Epithelial cell of proximal tubule (primary cell): ENCODE data around the gene KRT222. TPM values are rescaled to one million over a fixed set of nuclear protein-coding genes. Genes with fewer than 3 reads are reported as not detected.

Experiments
- DNase-seq: peaks from one replicate; pipeline ENCODE4 v3.0.0-alpha.2; 2011; ENCODE audit warnings: low read depth
- H3K4me3 ChIP-seq: 2 replicates; pipeline ENCODE4 v1.5.1; 2011; ENCODE audit warnings: low read depth, mild to moderate bottlenecking, low read length
- total RNA-seq: library from RNA; depleted of rRNA; stranded (reverse); fragments of >200 nt; gene quantifications from 2 replicates; pipeline ENCODE4 v1.2.3, GENCODE V29; 2015
- TF ChIP-seq, protein P1 (sequence below): conservative IDR thresholded peaks from 2 replicates; pipeline ENCODE4 v1.5.1; 2012; ENCODE audit warnings: low read depth, mild to moderate bottlenecking, low read length

The KRT222 gene
- total RNA-seq, 1 donor from 2014 or later = not detected

DNA sequence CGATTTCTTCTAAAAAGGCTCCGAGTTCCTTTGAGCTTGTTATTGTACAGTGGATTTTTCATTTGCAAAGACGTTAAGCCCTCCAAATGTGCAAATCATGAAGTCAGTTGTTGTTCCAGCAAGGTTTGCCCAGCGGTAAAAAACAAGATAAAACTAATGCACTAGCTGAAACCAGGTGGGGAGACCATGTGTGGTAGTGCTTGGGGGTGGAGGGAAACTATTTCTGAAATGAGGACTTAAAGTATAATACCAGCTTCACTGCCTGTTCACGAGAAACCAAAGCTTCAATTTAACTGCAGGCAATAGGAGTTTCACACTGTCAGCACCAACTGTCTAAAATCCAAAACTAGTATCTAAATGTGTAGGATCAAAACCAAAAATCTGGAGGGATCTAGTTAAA, 39.7 kb downstream of the KRT222 start:
- DNase-seq = no peak
- TF ChIP-seq, protein P1, sequence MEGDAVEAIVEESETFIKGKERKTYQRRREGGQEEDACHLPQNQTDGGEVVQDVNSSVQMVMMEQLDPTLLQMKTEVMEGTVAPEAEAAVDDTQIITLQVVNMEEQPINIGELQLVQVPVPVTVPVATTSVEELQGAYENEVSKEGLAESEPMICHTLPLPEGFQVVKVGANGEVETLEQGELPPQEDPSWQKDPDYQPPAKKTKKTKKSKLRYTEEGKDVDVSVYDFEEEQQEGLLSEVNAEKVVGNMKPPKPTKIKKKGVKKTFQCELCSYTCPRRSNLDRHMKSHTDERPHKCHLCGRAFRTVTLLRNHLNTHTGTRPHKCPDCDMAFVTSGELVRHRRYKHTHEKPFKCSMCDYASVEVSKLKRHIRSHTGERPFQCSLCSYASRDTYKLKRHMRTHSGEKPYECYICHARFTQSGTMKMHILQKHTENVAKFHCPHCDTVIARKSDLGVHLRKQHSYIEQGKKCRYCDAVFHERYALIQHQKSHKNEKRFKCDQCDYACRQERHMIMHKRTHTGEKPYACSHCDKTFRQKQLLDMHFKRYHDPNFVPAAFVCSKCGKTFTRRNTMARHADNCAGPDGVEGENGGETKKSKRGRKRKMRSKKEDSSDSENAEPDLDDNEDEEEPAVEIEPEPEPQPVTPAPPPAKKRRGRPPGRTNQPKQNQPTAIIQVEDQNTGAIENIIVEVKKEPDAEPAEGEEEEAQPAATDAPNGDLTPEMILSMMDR = no peak
- H3K4me3 ChIP-seq = no peak overlapping the region

DNA sequence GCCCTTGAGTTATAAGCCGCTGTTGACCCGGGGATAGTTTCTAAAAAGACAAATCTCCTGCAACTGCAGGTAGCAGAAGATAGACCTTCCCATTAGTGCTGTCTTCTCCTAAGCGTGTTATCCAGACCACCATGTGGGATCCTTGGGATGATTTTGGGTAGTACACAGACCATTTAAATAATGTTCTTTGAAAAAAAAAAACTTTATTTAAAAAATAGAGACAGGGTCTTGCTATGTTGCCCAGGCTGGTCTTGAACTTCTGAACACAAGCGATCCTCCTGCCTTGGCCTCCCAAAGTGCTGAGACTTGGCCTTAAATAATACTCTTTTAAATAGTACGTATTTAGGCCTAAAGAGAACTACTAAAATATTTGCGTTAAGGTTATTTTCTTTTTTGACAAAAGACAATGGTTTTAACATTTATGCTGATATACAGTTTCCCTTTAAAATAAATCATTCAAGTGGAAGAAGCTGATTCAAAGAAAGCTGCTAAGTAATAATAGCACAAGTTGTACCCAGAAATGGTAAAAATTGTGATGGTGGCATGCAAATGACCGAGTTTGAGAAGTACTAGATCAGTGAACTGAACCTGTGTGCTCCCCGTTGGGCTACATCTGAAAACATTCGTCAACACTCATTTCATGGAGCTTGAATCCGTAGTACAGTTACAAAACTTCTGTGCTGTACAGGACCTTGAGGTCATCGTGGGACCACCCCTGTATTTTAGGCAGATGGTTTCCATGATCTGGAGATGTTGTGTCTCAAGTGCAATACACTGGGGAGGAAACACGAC, 41.4 kb downstream of the KRT222 start:
- H3K4me3 ChIP-seq = no peak overlapping the region
- TF ChIP-seq, protein P1 = no peak
- no peak for DNase-seq

- H3K4me3 ChIP-seq = no peak overlapping the region
- TF ChIP-seq, protein P1 = no peak
- no peak for DNase-seq
Observed at GRCh38 chr17:40622509-40622928, 42.5 kb downstream of the KRT222 start.

DNA sequence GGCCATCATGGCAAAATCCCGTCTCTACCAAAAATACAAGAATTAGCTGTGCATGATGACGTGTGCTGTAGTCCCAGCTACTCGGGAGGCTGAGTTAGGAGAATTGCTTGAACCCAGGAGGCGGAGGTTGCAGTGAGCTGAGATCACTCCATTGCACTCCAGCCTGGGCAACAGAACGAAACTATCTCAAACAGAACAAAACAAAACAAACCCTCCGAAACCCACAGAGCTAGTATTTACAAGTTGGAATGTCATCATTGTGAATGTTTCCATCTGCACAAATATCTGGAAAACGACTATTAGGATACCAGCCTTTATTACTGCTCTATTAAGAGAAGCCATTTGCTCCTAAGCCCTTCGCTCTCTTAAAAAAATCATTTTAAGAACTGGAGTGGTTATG, 43.4 kb downstream of the KRT222 start:
- H3K4me3 ChIP-seq = no peak overlapping the region
- DNase-seq = no peak
- TF ChIP-seq, protein P1 = no peak

DNA sequence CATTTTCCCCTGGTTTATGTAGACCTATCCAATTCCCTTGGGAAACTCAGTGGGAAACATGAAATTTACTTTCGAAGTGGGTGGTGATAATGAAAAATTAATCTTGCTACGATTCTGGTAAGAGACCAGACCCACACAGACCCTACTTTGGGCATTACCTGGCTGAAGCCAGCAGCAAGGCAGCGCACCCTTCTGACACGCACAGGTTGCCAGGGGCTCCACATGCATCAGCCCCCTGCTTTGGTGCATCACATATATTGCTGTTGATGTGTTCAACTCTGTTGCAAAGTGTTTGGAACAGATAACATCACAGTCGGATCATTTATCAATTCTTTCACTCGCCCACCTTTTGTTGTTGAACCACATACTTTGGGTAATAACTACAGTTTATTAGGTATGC, 44.0 kb downstream of the KRT222 start:
- TF ChIP-seq, protein P1 = no peak
- no peak overlapping the region for H3K4me3 ChIP-seq
- DNase-seq = no peak

- TF ChIP-seq, protein P1 = no peak
- no peak for DNase-seq
- H3K4me3 ChIP-seq = no peak overlapping the region
Observed at GRCh38 chr17:40618754-40619625, 46.0 kb downstream of the KRT222 start.
